NCI-H510A treated with DMSO at 0.1 percent for 48 hours (cell line): ENCODE data around the gene LPIN3.

Experiments used
- DNase-seq: peaks from one replicate; lab custom pipeline; 2025; lab: John Stamatoyannopoulos, UW

LPIN3 gene

GRCh38 chr20:41393705-41394066 lies 53.1 kb downstream of the LPIN3 start:
- no peak for DNase-seq

- no peak for DNase-seq
These were observed 53.5 kb downstream of the LPIN3 start for GRCh38 chr20:41394081-41394480.

GRCh38 chr20:41394931-41395666 lies 54.5 kb downstream of the LPIN3 start:
- no peak for DNase-seq

- no peak for DNase-seq
These were observed 55.3 kb downstream of the LPIN3 start for GRCh38 chr20:41395667-41396664.

GRCh38 chr20:41398408-41398807 lies 57.8 kb downstream of the LPIN3 start:
- DNase-seq: no peak

GRCh38 chr20:41403604-41404003 lies 63.0 kb downstream of the LPIN3 start:
- DNase-seq: no peak

GRCh38 chr20:41405436-41405835 lies 64.8 kb downstream of the LPIN3 start:
- no peak for DNase-seq

- no peak for DNase-seq
These were observed 65.7 kb downstream of the LPIN3 start for GRCh38 chr20:41406353-41406752.

GRCh38 chr20:41406896-41407444 lies 66.3 kb downstream of the LPIN3 start:
- DNase-seq: no peak

GRCh38 chr20:41407607-41408006 lies 67.0 kb downstream of the LPIN3 start:
- DNase-seq: no peak

GRCh38 chr20:41408156-41408794 lies 67.7 kb downstream of the LPIN3 start:
- no peak for DNase-seq

GRCh38 chr20:41408986-41409385 lies 68.4 kb downstream of the LPIN3 start:
- DNase-seq: no peak
